Activated naive CD4-positive, alpha-beta T cell treated with anti-CD3 and anti-CD28 coated beads for 36 hours (primary cell): ENCODE results near the gene FGF14. TPM values are rescaled to one million over a fixed set of nuclear protein-coding genes. Genes with fewer than 3 reads are reported as not detected.

Experiments used
- CTCF ChIA-PET: fragments of 350-600 bp; sonication (Branson Sonifier 250); formaldehyde crosslinking; loops from one replicate; lab custom pipeline; 2021; ENCODE audit warnings: antibody characterized with exemption; lab: Charles Lee
- DNase-seq: peaks from one replicate; pipeline ENCODE4 v3.0.0-alpha.2; 2020
- H3K27ac Mint-ChIP-seq: one replicate; pipeline ENCODE4 v1.8.0; 2021; ENCODE audit warnings: mild to moderate bottlenecking, mixed read lengths
- H3K27me3 Mint-ChIP-seq: one replicate; pipeline ENCODE4 v1.8.0; 2021; ENCODE audit warnings: low read depth, mixed read lengths
- H3K36me3 Mint-ChIP-seq: one replicate; pipeline ENCODE4 v1.8.0; 2021; ENCODE audit warnings: low read depth, mixed read lengths
- H3K4me1 Mint-ChIP-seq: one replicate; pipeline ENCODE4 v1.8.0; 2021; ENCODE audit warnings: low read depth, mixed read lengths
- H3K4me3 Mint-ChIP-seq: one replicate; pipeline ENCODE4 v1.8.0; 2021; ENCODE audit warnings: mild to moderate bottlenecking, moderate library complexity, mixed read lengths
- H3K9me3 Mint-ChIP-seq: one replicate; pipeline ENCODE4 v1.8.0; 2021; ENCODE audit warnings: mixed read lengths
- intact Hi-C: fragments of 100-400 bp; cut with micrococcal nuclease; formaldehyde crosslinking; loops from one replicate; pipeline ENCODE4 v1.15.1; 2023
- microRNA-seq: library from miRNA; unstranded; fragments of <30 nt; microRNA quantifications from one replicate; pipeline ENCODE4 v1.2.0, GENCODE V29; 2022; ENCODE audit warnings: borderline microRNAs expressed, borderline replicate concordance
- total RNA-seq, 2 experiments: library from RNA; stranded (reverse); gene quantifications; one replicate each; pipeline ENCODE4 v1.2.3, GENCODE V29; 2021

Gene FGF14
- total RNA-seq, 2 experiments from 2014 or later, result not detected

DNA sequence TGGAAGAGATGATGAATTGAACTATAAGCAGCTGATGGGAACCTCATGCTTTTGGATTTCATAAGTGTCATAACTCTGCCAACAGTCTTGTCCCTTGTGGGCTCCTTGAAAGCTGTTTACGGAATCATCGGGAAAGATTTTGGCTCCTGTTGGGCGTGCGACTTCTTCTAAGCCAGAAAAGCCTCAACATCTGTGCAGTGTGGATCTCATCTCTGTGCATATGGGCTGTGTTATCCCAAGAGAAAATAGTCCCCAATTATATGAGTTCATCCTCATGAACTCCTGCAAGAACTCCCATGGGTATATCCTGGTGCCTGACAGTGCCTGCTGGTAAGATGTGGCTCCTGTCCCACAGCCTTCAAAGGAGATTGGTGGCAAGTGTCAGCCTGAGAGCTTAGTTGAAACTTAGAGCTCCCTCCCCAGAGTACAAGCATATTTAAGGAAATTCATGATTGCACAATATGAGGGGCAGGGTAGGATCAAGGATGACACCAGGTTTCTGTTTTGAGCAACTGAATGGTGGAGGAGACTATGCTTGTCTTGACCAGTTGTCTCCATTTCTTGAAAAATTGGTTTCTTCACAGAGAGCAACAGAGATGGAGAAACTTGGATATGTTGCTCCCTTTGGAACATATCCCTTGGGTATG, 705.9 kb downstream of the FGF14 start:
- Mint-ChIP-seq H3K9me3 (no peaks in the 10 kb centered on the region), H3K4me1 (no peaks in the 10 kb centered on the region), H3K27me3 (peaks cover 2% of the 10 kb centered on the region), H3K4me3 (no peak overlapping the region), H3K36me3 (no peaks in the 10 kb centered on the region), H3K27ac (no peak overlapping the region)
- intact Hi-C loops, result no loop called here
- no peak for DNase-seq
- CTCF ChIA-PET, result no interaction called here

DNA sequence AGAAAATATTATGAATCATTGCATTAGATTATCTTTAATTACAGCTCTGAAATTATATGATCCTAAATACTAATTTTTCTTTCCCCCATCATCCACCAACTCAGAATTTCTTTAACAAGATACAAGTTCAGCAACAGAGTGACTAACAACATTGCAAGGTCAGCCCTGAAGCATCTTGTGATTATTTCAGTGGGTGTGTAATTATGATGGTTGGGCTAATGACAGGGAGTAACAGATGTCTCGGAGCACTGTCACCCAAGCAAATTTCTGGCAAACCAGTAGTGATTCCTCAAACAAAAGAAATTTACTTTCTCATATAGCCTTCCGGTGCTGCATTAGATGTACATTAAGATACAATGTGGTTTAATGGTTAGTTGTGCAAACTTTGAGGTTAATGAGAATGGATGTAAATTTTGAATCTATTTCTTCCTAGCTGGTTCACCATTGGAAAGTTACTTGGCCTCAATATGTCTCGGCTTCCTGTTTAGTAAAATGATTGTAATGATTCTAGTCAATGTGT, 710.4 kb downstream of the FGF14 start:
- Mint-ChIP-seq H3K27ac (no peak overlapping the region), H3K4me1 (no peaks in the 10 kb centered on the region), H3K4me3 (no peak overlapping the region), H3K27me3 (peaks cover 3% of the 10 kb centered on the region), H3K9me3 (no peaks in the 10 kb centered on the region), H3K36me3 (no peaks in the 10 kb centered on the region)
- CTCF ChIA-PET, result no interaction called here
- no peak for DNase-seq
- intact Hi-C loops, result no loop called here

DNA sequence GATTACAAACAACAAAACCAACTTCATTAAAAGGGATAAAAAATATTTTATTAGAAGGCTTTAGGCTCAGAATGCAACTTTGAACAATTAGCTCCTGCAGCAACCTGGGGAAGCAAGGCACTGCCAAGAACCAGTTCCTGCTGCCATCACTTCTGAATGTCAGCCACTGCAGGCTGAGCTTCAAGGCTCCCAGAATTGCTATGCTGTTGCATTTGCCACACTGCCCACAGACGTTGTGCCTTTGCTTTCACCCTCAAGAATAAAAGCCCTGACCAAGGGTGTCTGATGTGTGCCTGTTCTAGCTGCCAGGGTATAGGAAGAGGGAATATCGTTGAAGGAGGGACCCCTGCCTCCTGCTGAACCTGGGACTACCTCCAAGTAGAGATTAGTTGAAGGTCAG, 711.0 kb downstream of the FGF14 start:
- intact Hi-C loops, result no loop called here
- CTCF ChIA-PET, result no interaction called here
- Mint-ChIP-seq H3K36me3 (no peaks in the 10 kb centered on the region), H3K9me3 (no peaks in the 10 kb centered on the region), H3K4me3 (no peak overlapping the region), H3K27me3 (peaks cover 3% of the 10 kb centered on the region), H3K27ac (no peak overlapping the region), H3K4me1 (no peaks in the 10 kb centered on the region)
- DNase-seq, result no peak

DNA sequence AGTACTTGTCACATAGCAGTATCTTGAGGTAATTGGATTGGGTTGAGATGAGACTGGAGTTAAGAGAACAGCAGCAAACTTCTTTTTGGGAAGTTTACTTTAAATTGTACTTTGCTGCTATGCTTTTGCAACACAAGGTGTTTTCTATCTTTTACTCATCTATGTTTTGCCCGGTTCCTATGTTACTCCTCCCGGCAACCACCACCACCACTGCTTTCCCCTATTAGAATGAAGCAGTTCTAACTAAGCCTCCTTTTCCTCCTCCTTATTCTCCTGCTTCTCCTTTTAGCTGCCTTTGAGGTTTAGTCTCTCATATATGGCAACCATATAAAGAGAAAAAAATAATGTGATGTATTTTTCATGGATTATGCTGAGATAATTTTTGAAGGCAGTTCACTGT, 715.8 kb downstream of the FGF14 start:
- Mint-ChIP-seq H3K9me3 (no peaks in the 10 kb centered on the region), H3K4me3 (no peak overlapping the region), H3K4me1 (no peaks in the 10 kb centered on the region), H3K27ac (no peak overlapping the region), H3K27me3 (peaks cover 12% of the 10 kb centered on the region), H3K36me3 (no peaks in the 10 kb centered on the region)
- CTCF ChIA-PET, result no interaction called here
- DNase-seq, result no peak
- intact Hi-C loops, result no loop called here

DNA sequence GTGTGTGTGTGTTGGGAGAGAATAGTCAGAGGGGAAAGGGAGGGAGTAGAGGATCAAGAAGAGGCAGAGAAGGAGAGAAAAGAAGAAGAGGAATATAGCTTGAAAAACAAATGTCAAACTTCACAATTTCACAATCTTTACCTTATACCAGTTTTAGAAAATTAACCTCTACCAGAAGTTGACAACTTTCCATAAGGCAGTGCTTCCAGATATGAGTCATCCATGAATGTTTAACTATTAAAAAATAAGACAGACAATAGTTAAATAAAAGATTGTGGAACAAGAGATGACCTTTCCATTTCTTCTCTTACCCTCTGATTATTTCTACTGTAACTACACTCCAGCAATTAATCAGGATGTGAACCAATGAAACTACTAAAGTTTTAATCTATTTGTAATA, 720.0 kb downstream of the FGF14 start:
- Mint-ChIP-seq H3K9me3 (no peaks in the 10 kb centered on the region), H3K4me1 (no peaks in the 10 kb centered on the region), H3K27ac (no peak overlapping the region), H3K27me3 (peaks cover 16% of the 10 kb centered on the region), H3K4me3 (no peak overlapping the region), H3K36me3 (no peaks in the 10 kb centered on the region)
- intact Hi-C loops, result no loop called here
- DNase-seq, result no peak
- CTCF ChIA-PET, result no interaction called here

DNA sequence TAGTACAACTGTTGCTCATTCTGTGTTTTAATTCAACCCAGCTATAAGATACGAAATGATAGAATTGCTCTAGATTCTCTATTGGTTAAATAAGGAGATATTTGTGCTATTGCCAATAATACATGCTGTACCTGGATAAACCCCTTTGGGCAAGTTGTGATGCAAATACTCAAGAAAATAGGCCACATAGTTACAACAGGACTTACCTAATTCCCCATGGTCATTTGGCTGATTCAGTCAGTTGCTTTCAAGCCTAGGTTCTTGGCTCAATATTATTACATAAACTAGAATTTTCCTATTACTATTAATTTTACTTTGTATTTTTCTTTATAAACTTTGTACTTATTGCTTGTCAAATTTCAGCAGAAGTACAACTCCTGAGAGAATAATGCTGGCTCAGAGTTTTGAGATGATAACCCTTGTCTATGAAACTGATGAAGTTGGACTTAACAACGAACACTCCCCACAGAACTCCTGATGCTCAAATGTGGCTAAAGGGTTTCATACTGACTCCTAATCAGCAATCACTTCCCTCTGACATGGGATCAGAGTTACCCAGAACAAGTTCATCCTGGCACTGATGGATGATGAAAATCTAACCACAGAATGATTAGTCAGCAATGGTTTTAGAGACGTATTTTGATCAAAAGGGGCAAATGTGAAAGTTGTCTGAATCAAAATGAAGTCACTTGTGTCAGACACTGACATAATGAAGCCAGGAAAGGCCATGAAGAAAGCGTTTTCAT, 728.3 kb downstream of the FGF14 start:
- intact Hi-C loops, result no loop called here
- no peaks in the 10 kb centered on the region for H3K36me3 Mint-ChIP-seq
- H3K4me3 Mint-ChIP-seq, result no peak overlapping the region
- H3K27ac Mint-ChIP-seq, result no peak overlapping the region
- CTCF ChIA-PET, result no interaction called here
- no peaks in the 10 kb centered on the region for H3K9me3 Mint-ChIP-seq
- no peaks in the 10 kb centered on the region for H3K4me1 Mint-ChIP-seq
- no peak for DNase-seq
- no peaks in the 10 kb centered on the region for H3K27me3 Mint-ChIP-seq

DNA sequence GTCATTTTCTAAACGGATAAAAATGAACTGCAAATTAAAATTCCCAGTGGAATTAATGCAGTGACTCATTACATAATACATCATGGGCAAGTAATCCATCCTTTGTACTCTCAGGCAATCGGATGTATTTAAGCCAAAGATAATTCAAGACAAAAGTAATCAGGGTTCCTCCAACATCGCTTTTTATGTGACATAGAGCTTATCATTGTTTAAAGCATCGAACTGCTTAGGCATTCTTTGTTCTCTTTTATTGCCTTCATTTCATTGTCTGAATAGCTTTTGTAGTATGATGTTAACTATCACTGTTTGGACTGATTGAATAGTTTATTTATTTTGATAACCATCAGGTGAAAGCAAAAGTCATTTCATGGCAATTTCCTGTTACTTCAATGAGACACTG, 740.0 kb downstream of the FGF14 start:
- intact Hi-C loops, result no loop called here
- no peak overlapping the region for H3K27ac Mint-ChIP-seq
- no peaks in the 10 kb centered on the region for H3K27me3 Mint-ChIP-seq
- no peak for DNase-seq
- H3K4me3 Mint-ChIP-seq, result no peak overlapping the region
- no peaks in the 10 kb centered on the region for H3K4me1 Mint-ChIP-seq
- no peaks in the 10 kb centered on the region for H3K36me3 Mint-ChIP-seq
- H3K9me3 Mint-ChIP-seq, result no peaks in the 10 kb centered on the region
- CTCF ChIA-PET, result no interaction called here

Small RNAs within 50 kb of the gene (microRNA-seq; reads per million reads assigned to microRNA genes)
- gene MIR2681 (not detected), gene MIR4705 (not detected)

Other genes with a start within 250 kb of the FGF14 start
- 10 to 100 TPM; 51.9 to 54.7 TPM for gene TPP2, start 194.9 kb upstream of the FGF14 start, total RNA-seq